Keratinocyte (primary cell): ENCODE measurements around the gene TSC1.
"Not testable (repeated sequence)": the region's sequence is repeated elsewhere in the genome, so short reads cannot be mapped to it uniquely, and the experiment has no call there.

Source experiments
- CTCF ChIP-seq, 3 experiments: IDR thresholded peaks in 1 of 3; conservative IDR thresholded peaks in 1 of 3; optimal IDR thresholded peaks in 1 of 3; 2 replicates in 2 of 3; 3 replicates in 1 of 3; pipeline versions ENCODE3 to v1.5.1; 2011; ENCODE audit warnings: low read length in 3 of 3, mild to moderate bottlenecking in 3 of 3, moderate library complexity in 2 of 3, control low read depth in 1 of 3, inconsistent platforms in 1 of 3; ENCODE audit not compliant: insufficient read depth in 2 of 3; ENCODE audit errors: extremely low read depth in 1 of 3
- EZH2 ChIP-seq: IDR thresholded peaks from one replicate; pipeline ENCODE4 v1.6.1; 2012; ENCODE audit warnings: inconsistent platforms, mild to moderate bottlenecking, low read length, moderate library complexity

DNA sequence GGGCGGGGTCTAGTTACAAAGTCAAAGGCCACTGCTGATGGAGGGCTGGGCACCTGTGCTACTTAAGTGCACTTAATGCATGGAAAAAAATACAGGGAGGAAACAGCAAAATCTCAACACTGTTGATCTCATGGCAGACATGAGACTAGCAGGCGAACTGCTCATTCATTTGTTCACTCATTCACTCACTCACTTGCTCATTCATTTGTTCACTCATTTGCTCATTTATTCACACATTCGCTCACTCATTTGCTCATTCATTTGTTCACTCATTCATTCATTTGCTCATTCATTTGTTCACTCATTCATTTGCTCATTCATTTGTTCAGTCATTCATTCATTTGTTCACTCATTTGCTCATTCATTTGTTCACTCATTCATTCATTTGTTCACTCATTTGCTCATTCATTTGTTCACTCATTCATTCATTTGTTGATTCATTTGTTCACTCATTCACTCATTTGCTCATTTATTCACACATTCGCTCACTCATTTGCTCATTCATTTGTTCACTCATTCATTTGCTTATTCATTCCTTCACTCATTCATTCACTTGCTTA lies 45.7 kb upstream of the TSC1 start:
- not testable (repeated sequence) for TF ChIP-seq CTCF (optimal IDR thresholded peaks at IDR 0.05 in 1 of 3, IDR thresholded peaks at IDR 0.05 in 1 of 3, conservative IDR thresholded peaks at IDR 0.05 in 1 of 3; ENCODE audit: extremely low read depth in 1 of 3, insufficient read depth in 2 of 3, low read length in 3 of 3); EZH2
